Measurements from ENCODE around the gene ZFYVE21.
A peak's percentile ranks its signal among the peaks of the same experiment; 100 is the strongest.
"Not testable (repeated sequence)": the region's sequence is repeated elsewhere in the genome, so short reads cannot be mapped to it uniquely, and the experiment has no call there.

Gene ZFYVE21

GRCh38 chr14:103715052-103716000 is at the start of gene ZFYVE21, which contains the start of gene XRCC3:
Gene ZFYVE21, plus strand, starts transcription at chr14:103715810. Its CDS starts 32 bp downstream, at chr14:103715842.
Gene XRCC3, minus strand, starts transcription at chr14:103715451. Its CDS starts 4,364 bp downstream, at chr14:103711087.
- peak; percentile 99 for DNase-seq

- DNase-seq = no peak
Observed at GRCh38 chr14:103667671-103668070, 47.9 kb upstream of the ZFYVE21 start.

DNA sequence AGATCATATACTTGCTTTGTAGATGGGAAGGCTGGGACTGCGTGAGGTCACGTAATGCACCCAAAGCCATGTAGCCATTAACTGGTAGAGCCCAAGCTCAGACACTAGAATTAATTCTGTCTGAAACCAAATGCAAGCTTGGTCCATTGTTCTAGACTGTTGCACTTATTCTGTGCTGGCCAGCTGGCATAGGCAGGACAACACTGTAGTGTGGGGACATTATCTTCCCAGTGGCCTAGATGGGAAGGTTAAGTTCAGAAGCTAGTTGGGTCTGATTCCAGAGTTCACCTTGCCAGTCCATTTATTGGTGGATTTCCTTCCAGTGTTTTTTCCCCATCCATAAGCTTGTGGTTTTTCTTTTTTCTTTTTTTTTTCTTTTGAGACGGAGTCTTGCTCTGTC is 47.5 kb upstream of the ZFYVE21 start:
- no peak for DNase-seq

DNA sequence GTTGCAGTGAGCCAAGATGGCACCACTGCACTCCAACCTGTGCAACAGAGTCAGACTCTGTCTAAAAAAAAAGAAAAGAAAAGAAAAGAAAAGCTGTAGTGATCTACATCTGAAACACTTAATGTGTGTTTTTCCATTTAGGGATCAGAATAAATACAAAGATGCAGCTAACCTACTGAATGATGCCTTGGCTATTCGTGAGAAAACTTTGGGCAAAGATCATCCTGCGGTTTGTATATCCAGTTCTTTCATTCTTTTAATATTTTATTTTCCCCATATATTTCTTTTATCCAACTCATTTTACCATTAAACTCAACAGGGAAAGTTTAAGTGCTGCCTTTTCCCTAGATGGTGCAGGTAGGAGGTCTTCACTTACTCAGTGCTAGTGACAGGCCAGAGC is 46.2 kb upstream of the ZFYVE21 start:
- DNase-seq = no peak

DNA sequence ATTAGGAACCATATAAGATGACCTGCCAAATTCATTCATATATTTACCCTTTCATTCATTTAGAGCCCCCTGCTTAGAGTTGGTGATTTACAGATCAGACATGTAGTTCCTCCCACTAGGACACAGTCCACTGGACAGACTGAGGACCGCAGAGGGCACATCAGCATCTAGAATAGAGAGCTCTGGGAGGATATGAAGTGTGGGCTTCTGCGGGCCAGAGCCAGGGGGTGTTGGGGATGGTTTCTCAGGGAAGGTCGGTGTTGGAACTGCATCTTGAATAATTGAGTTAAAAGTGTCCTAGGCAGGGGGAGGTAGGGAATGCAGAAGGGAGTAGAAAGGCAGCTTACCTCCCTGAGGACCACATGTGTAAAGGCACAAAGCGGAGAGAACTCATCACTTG is 43.7 kb upstream of the ZFYVE21 start:
- DNase-seq = no peak

DNA sequence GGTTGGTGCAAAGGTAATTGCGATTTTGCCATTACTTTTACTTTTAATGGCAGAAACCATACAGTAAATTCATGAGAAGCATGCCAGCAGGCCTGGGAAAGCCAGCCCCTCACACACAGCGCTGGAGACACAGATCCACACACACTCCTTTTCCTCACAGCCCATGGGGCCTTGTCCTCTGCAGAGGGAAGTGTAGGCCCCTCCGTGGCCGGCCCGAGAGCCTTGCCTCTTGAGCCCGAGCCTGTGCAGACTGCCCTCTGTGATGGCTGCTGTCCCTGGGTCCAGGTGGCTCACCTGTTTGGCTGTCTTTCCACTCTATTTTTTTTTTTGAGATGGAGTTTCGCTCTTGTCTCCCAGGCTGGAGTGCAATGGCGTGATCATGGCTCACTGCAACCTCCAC is 39.7 kb upstream of the ZFYVE21 start:
- no peak for DNase-seq

DNA sequence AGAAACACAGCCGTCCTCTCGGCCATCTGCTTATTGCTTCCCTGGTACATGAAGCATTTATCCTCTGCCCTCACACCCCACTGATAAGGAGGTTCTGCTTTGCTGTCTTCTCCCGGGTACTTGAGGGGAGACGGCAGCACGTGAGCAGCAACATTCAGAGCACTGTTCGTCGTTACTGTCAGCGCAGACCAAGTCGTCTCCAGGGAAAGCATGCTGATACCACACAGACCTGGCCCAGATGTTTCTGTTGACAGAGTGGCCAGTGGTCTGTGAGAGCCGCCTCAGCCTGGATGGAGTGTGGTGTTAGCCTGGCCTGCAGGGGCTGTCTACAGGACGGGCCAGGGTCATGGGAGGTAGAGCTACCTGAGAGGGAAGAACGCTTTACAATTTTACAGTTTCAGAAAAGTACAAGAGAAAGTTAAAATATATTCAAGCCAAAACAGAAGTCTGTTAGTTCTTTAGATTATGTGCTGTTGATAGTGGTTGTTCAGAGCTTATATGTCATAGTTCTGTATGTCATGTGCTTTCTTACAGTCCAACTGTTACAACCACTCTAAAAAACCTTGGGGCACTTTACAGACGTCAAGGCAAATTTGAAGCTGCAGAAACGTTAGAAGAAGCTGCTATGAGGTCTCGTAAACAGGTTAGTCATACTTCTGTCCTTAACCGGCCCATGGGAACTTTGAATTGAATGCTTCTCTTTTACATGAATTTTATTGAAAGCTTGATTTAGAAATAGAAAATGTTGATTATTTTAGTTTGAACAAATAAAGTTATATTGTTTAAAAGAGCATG is 38.5 kb upstream of the ZFYVE21 start:
- DNase-seq = no peak

DNA sequence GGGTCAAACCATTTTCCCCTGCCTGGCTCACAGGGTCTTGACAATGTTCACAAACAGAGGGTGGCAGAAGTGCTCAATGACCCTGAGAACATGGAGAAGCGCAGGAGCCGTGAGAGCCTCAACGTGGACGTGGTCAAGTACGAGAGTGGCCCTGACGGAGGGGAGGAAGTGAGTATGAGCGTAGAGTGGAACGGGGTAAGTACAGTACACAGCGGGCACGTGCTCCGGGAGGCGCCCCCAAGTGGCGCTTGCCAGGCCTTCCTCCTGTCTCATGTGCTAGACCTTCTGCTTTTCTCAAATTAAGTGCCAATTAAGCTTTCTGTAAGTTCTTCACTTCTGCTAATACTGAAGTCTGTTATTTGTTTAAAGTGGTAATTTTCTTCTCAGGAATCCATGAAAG is 36.3 kb upstream of the ZFYVE21 start:
- peak; percentile 11 for DNase-seq

DNA sequence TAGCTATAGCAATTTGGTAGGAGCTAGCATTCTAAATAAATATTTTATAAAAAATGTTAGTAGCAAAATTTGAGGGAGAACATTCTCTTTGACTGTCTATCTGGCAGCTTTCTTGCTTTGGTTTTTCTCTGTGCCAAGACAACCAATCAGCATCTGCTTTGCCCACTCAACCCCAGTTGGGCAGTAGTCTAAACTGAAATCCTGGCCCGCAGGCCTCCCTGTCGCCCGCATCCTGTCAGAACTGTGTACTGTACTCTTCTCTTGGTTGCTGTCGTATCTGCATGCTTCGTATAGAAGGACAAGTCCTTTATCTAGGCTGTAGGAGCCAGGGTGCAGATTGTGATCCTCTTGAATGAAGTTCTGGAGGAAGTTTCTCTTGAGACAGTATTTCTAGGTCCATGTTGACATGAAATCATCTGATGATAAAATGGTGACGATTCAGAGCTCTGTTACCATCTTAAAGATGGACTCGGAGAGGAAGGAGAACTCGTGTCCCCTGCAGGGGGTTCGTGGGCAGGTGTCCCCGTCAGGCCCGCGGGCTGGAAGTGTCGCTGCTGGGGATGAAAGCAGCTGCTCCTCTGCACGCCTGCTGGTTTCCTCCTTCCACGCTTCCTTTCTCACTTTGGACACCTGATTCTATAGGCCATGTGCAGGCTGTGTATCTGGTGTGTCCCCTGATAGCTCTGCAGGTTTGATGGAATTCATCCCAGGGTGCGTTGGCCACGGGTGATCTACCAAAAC is 34.9 kb upstream of the ZFYVE21 start:
- no peak for DNase-seq

GRCh38 chr14:103683139-103683538 is 32.5 kb upstream of the ZFYVE21 start:
- no peak for DNase-seq

- no peak for DNase-seq
Observed at GRCh38 chr14:103684471-103684870, 31.1 kb upstream of the ZFYVE21 start.

DNA sequence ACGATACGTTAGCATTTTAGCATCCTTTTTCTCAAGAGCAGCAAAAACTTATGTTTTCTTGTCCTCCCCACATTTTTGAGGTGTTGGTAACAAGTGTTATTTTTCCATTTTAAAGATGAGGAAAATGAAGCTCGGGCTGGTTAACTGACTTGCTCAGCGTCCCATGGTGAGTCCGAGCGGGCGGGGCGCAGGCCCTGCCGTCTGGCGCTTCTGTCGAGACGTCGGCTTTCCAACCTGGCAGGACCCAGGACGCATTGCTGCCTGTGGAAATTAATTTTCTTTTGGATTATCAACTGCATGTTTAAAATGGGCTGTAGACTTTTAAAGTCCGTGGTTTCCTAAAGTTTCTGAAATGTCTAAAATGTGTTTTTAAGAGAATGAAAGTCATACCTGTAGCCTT is 30.7 kb upstream of the ZFYVE21 start:
- no peak for DNase-seq

GRCh38 chr14:103685276-103686211 is 30.1 kb upstream of the ZFYVE21 start:
- no peak for DNase-seq

DNA sequence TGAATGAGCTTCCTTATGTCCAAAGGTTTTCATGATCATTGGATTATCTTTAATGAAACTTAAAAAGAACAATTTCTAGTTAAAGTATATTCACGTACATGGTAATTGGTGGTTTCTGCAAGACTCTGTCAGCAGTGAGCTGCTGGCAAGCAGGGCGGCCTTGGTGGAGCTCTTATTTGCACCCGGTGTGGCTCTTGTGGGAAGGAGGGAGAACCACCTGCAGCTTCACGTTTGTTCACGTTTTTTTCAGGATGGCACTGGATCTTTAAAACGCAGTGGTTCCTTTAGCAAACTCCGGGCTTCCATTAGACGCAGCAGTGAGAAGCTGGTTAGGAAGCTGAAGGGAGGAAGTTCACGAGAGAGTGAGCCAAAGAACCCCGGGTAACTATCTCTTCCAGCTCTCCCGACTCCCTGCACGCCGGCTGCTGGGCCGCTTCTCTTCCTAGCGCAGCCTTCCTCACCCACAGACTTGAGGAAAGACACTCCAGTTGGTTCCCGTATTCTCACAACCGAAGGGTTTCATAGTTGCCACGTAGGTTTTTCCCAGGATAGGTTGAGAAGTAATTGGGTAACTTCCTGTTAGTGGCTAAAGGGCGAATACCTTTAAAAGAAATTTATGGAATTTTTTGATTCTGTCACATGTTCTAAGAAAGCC is 28.7 kb upstream of the ZFYVE21 start:
- DNase-seq = no peak

GRCh38 chr14:103687712-103688111 is 27.9 kb upstream of the ZFYVE21 start:
- no peak for DNase-seq

DNA sequence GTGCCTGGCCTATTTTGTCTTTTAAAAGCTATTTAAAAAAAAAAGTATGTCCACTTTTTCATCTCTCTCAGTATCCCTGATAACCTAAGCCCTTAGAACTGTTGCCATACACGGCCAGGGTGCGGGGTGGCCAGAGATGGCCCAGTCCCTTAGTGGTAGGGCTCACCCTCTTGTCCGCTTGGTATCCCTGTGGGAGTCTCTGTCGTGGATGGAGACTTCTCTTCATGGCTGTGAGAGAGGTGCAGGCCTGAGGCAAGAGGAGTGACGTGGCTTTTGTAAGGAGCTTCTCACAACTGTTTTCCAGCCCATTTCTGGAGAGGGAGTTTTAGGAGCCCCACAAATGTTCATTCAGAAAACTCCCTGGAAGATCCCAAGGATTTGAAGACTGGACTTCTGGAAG is 27.2 kb upstream of the ZFYVE21 start:
- DNase-seq = no peak

DNA sequence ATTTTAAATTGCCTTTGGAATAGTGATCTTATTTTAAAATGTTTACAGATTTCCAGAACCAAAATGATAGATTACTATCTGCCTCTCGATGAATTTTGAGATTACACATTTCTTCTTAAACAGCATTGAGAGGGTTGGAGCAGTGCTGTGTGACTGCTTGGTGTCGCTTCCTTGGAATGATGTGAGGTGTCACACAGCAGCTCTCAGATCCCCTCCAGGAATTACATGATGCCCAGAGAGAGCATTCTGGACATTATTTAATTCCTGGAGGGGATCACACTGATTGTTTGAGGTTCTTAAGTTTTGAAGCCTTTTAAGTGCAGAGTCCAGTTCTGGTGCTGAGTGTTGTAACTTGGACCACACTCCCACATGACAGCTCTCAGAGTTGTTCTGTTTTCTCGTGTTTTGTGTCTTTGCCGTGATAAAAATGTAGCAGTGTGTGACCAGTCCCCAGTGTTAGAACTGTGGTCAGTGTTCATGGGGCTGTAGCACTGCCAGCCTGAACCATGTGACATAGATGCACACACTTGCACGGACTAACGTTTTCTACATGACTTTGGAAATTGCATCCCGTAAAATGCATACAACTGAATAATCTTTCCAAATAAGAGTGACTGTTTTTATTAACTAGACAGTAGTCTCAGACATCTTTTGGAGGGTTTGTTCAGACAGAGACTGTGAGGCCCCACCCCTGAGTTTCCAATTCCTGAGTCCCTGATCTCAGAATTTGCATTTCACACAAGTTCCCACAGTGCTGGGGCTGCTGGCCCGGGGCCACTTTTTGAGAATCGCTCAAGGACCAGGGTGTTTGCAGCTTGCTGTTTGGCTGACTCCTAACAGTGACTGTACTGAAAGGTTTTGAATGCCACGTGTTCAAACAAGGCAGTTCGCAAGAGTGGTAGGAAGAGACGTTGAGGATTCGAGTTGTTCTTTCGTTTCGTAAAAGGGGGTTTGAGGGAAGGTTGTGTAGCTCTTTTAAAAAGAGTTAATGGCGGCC is 26.4 kb upstream of the ZFYVE21 start:
- DNase-seq = no peak

DNA sequence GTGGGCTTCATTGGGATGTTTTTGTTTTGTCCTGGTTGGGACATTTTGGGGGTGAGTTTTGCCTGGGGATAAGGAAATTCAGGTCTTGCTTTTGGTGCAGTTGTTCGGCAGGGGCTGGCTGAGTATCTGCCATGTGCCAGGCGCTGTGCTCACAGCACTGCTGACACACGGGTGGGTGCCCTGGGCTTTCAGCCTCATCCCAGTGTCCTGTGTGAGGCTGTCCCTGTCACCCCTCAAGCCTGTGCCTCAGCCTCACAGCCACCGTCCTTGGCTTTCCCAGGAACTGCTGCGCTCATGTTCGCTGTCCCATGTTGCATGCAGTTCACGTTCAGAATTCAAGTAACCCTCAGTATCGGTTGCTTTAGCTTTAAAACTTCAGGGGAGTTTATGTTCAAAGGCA is 25.3 kb upstream of the ZFYVE21 start:
- no peak for DNase-seq

- not testable (repeated sequence) for DNase-seq
Observed at GRCh38 chr14:103691655-103692054, 24.0 kb upstream of the ZFYVE21 start.

DNA sequence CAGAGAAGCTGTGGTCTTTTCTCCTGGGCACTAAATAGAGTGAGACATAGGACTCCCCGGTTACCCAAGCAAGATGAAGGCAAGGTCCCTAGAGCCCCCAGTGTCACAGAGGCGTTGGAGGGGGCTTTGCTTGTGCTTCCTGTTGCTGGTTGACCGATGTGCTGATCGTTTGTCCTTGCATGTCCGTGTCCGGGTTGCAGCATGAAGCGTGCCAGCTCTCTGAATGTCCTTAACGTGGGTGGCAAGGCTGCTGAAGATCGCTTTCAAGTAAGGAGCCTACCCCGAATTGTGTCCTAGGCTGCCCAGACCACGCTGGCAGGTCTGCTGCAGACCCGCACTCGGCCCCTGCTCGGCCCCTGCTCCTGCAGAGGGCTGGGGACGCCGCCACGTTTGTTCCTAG is 23.5 kb upstream of the ZFYVE21 start:
- DNase-seq = no peak
